Fibroblast of gingiva (primary cell): Measurements from ENCODE around the gene ACER2.

Experiments
- DNase-seq: peaks from one replicate; pipeline ENCODE4 v3.0.0-alpha.2; 2011; ENCODE audit warnings: low read depth

The ACER2 gene

DNA sequence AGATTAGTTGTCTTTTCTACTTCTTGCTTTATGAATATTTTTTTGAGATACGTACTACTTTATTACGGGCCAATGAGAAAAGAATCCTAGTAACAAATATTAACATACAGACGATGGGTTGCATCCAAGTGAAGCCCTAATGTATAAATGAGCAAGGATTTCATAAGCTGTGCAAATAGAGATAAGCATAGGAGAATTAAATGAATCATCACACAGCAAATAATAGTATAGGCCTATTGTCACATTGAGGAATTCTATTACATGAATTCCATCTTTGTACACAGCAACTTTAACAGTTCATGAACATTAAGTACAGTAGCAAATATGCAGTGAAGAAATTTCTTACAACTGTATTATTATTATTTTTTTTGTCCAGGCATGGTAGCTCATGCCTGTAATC lies 78.0 kb downstream of the ACER2 start:
- DNase-seq: no peak

DNA sequence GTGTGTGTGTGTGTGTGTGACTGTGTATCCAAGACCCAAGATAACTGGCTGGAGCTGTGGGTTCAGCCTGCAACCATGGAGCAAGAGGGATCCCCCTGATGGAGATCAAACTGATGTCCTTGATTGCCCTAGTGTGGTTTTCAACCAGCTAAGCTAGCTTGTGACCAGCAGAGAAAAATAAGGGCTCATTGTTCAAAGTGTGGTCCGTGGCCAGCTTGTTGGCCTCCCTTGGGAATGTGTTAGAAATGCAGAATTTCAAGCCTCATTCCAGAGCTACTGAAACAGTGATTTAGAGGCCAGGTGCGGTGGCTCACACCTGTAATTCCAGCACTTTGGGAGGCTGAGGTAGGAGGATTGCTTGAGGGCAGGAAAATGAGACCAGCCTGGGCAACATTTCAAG lies 79.9 kb downstream of the ACER2 start:
- no peak for DNase-seq

DNA sequence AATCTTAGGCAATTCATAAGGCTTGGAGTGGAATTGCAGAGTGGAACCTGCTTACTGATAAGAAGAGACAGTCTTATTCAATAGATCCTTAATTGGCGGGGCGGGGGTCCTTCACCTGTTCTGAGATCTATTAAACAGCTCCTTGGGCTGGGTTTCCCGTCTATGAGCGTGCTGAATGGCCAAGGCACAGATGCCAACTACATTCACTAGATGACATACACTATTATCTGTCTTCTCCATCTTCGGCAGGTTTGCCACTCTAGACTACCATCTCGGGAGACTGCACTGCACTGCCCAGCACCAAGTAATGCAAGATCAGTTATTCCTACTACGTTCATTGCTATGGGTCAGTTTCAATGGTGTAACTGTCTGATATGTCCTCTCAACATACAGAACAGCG lies 81.5 kb downstream of the ACER2 start:
- no peak for DNase-seq

DNA sequence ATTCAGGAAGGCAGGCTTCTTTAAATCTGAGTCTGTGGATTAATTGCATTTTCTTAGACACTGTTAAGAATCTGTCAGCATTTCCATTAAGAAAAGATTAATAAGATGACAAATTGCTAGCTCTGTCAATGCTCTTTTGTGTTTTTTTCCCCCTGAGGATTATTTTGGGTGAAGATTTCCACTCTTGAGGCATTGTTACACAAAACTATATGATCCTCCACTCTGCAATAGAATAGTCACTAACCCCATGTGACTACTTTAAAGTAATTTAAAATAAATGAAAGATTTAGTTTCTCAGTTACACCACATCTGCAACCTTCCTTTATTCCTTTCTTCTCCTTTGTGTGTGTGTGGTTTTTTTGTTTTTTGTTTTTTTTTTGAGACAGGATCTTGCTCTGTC lies 82.0 kb downstream of the ACER2 start:
- no peak for DNase-seq

DNA sequence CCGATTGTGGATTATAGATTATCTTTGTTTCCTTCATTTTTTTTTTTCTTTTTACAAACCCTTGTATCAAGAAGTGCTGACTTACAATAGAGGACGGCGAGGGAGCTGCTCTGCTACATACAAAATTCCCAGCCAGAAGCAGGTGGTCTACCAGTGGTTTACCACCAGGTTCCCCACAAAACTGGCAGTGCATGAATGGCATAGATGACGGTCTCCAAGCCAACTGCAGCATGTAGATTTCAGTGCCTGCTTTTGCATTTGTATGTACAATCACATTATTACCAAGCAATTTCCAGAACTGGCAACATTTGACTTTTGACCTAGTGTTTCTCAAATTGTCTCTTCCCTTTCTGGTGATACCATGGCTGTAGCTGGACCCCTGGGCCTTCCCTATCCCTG lies 84.0 kb downstream of the ACER2 start:
- DNase-seq: no peak

DNA sequence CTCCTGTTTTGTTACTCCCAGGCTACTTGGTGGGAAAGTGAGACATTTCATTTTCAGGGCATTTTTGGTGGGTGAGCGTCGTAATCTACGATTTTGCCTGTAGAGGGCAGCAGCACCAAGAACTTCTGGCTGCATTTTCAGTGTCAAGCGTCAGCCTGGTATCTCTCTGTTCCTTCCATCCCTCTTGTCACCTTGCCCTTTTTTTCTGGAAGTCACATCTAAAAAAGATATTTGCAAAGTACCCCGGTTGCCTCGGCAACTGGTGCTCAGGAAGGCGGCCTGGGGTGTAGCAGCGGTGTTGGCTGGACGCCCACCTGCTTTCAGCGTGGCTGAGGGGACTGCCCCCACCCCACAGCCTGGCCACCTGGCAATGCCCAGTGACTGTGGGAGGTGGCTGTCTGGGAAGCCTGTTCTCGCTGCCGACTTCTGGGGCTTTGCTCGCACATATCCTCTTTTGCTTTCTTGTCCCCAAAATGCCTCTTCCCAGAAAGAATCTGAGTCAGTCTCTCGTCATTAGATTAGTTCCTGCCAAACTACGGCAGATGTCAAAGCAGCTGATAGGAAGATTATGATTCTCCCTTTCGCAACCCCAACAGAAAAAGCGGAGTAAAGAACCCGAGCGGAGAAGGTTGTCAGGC lies 84.5 kb downstream of the ACER2 start:
- DNase-seq: peak; percentile 50

DNA sequence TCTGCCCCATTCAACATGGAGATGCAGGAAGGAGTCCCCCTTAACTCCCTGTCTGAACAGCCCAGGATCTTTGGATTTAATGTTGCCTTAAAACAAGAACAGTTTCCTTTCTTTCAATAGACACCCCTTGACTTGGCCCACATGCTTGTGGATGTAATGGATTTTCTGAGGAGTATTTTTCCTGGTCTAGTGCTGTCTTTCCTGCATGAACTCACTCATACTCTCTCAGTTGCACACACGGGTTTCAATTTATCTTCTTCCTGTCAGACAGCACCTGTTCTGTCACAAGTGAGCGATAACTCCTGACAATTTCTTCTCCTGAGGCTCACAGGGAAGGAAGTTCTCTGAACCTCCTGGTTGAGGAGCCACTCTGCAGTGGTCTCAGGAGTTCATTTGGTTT lies 85.1 kb downstream of the ACER2 start:
- no peak for DNase-seq

DNA sequence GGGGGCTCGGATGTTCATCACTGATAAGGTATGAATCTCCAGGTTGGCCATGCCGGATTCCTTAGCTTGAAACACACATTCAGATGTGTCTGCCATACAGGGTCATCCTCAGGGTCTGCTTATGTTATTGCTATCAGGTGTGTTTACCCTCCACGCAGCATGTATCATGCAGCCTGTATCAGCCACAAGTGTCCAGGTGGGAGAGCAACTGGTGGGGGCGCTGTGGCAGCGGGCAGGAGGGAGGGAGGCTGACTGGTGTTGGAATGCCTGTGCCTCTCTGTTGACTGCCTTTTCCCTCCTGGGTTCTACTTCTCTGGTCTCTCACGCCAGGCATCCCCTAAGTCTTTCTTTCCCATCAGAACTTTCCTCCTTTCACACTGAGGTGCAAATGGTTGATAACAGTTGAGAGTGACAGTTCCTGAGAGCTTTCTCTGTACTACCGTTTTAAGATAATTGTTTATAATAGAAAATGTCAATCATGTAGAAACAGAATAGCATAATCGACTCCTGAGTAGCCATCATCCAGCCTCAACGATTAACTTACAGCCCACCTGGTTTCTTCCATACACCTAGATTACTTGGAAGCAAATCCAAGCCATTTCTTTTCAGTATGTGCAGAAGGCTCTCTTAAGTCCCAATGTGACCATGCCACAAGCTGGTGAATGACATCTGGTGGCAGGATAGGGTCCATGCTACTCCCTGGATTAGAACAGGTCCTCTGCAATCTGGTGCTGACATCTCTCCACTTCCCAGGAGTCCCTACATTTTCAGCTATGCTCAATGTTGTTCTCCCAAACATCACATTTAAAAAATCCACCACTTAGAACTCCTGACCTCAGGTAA lies 86.6 kb downstream of the ACER2 start:
- DNase-seq: no peak

DNA sequence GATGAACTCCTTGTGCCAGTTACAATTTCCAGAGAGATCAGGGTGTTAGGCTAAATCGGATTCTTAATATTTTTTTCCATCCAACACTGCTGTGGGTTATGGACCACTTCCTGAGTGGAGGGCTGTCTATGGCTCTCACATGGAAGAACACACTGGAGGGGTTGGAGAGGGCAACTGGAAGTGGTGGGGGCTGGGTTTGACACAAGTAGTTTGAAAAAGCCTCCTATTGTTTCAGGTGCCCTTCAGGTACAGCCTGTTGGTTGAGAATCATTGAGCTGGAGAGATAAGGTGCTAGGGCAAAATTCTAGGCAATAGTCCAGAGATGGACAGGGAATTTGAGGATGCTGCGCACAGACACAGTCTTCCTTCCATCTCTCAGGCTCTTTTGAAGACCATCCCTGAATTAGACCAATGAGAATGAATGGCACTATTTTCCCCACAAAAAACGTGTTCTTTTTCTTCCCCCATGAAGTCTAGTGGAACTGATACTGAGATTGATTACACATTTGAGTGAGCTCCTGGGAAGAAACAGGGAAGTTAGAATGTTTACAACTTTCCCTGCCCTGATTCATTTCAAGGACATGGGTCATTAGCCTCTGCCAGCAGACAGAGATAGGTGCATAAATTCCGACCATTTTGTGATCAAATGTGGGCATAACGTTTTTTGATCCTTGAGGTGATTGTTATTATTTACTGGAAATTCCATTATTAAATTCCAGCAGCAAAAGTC lies 87.7 kb downstream of the ACER2 start:
- no peak for DNase-seq

DNA sequence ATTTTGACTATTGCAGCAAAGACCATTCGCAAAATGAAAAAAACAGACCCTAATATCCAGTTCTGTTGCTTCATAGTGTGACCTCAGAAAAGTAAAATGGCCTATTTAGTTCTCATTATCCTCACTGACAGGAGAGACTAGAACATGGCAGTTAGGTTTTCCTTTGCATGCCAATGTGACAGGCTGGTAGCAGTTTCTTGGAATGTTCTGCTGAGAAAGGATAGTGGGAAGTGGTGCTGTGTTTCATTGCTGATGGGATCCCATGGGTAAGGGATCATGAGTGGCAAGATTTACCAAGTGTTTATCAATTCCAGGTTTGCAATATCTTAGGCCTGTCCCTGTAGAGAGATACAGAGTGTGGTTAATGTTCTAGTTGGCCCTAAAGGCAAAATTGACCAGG lies 88.5 kb downstream of the ACER2 start:
- DNase-seq: no peak

DNA sequence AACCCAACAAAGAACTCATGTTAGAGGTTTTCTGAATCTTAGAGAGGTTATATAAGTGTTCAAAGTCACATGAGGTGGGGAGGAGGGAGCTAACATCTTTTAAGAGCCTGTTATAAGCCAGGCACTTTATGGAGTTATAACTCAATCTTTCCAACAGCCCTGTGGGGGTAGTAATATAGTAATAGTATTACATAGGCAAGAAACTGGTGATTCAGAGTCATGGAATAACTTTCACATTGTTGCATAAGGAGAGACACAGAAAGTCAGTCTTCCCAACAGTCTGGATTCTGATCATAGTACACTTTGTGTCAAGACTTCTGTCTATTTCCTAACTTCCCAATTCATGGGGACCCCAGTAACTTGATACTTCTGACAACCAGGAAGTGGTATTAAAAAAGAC lies 89.2 kb downstream of the ACER2 start:
- DNase-seq: peak; percentile 22
